Karpas-422 (cell line): ENCODE results near the gene LGR4. TPM values are rescaled to one million over a fixed set of nuclear protein-coding genes. Genes with fewer than 3 reads are reported as not detected.

ENCODE experiments used
- DNase-seq: peaks from one replicate; pipeline ENCODE4 v3.0.0-alpha.2; 2015
- H2AFZ ChIP-seq: fragments of 200-600 bp; sonication (generic); 2 replicates; pipeline ENCODE4 v1.6.1; 2014; ENCODE audit warnings: antibody characterized with exemption, low read length, mixed read lengths
- H3K27ac ChIP-seq: fragments of 200-600 bp; sonication (generic); 2 replicates; pipeline ENCODE4 v1.5.1; 2014; ENCODE audit warnings: mild to moderate bottlenecking, low read length, moderate library complexity
- H3K27me3 ChIP-seq: fragments of 200-600 bp; sonication (generic); 2 replicates; pipeline ENCODE4 v1.6.1; 2014; ENCODE audit warnings: low read length, mixed read lengths
- H3K36me3 ChIP-seq: fragments of 200-600 bp; sonication (generic); 2 replicates; pipeline ENCODE4 v1.6.1; 2014; ENCODE audit warnings: low read length, mixed read lengths; ENCODE audit not compliant: insufficient read depth
- H3K4me1 ChIP-seq: fragments of 200-600 bp; sonication (generic); 2 replicates; pipeline ENCODE4 v1.6.1; 2014; ENCODE audit warnings: mild to moderate bottlenecking, low read length, mixed read lengths
- H3K4me2 ChIP-seq: fragments of 200-600 bp; sonication (generic); 2 replicates; pipeline ENCODE4 v1.6.1; 2014; ENCODE audit warnings: low read length, low read depth, mild to moderate bottlenecking; ENCODE audit not compliant: poor library complexity, severe bottlenecking
- H3K4me3 ChIP-seq: fragments of 200-600 bp; sonication (generic); 2 replicates; pipeline ENCODE4 v1.5.1; 2014; ENCODE audit warnings: mild to moderate bottlenecking, antibody characterized with exemption, low read length, mixed read lengths
- H3K79me2 ChIP-seq: fragments of 200-600 bp; sonication (generic); 2 replicates; pipeline ENCODE4 v1.6.1; 2014; ENCODE audit warnings: mild to moderate bottlenecking, low read length, mixed read lengths
- H3K9ac ChIP-seq: fragments of 200-600 bp; sonication (generic); 2 replicates; pipeline ENCODE4 v1.6.0; 2014; ENCODE audit warnings: low read length
- H3K9me2 ChIP-seq: fragments of 200-600 bp; sonication (generic), shearing (Covaris generic); replicated peaks from 2 replicates; pipeline ENCODE4 v1.6.0; 2014; ENCODE audit warnings: mild to moderate bottlenecking, low read length, moderate library complexity; ENCODE audit not compliant: insufficient read depth
- H3K9me3 ChIP-seq: fragments of 300-700, 200-600 bp; sonication (generic); 2 replicates; pipeline ENCODE4 v1.6.1; 2014; ENCODE audit warnings: low read length, mixed read lengths
- H4K20me1 ChIP-seq: fragments of 200-600 bp; sonication (generic); 2 replicates; pipeline ENCODE4 v1.6.1; 2014; ENCODE audit warnings: mild to moderate bottlenecking, antibody characterized with exemption, low read length, low read depth; ENCODE audit not compliant: insufficient read depth
- total RNA-seq: library from RNA; depleted of rRNA; stranded (reverse); fragments of >200 nt; shearing (Covaris generic); gene quantifications from 2 replicates; pipeline ENCODE4 v1.2.3, GENCODE V29; 2014; ENCODE audit warnings: low replicate concordance

Gene LGR4
- total RNA-seq, 1 experiment from 2014 or later: 0.04 TPM

GRCh38 chr11:27373856-27374602 lies 98.6 kb downstream of the LGR4 start:
- Histone ChIP-seq H3K36me3 (no peaks in the 10 kb centered on the region), H2AFZ (no peak overlapping the region), H3K27ac (no peak overlapping the region), H3K4me1 (no peaks in the 10 kb centered on the region), H3K27me3 (no peaks in the 10 kb centered on the region), H3K9me3 (no peaks in the 10 kb centered on the region), H3K79me2 (no peaks in the 10 kb centered on the region), H4K20me1 (no peaks in the 10 kb centered on the region), H3K9ac (no peak overlapping the region), H3K4me3 (no peak overlapping the region), H3K9me2 (no peaks in the 10 kb centered on the region), H3K4me2 (no peak overlapping the region)
- DNase-seq: no peak

- H3K27me3 ChIP-seq: no peaks in the 10 kb centered on the region
- no peak overlapping the region for H3K9ac ChIP-seq
- no peaks in the 10 kb centered on the region for H3K79me2 ChIP-seq
- no peaks in the 10 kb centered on the region for H4K20me1 ChIP-seq
- no peaks in the 10 kb centered on the region for H3K4me1 ChIP-seq
- no peak overlapping the region for H3K4me2 ChIP-seq
- H3K9me2 ChIP-seq: no peaks in the 10 kb centered on the region
- no peak for DNase-seq
- H3K9me3 ChIP-seq: no peaks in the 10 kb centered on the region
- H3K27ac ChIP-seq: no peak overlapping the region
- no peak overlapping the region for H2AFZ ChIP-seq
- H3K36me3 ChIP-seq: no peaks in the 10 kb centered on the region
- no peak overlapping the region for H3K4me3 ChIP-seq
Observed at GRCh38 chr11:27373392-27373791, 99.2 kb downstream of the LGR4 start.

GRCh38 chr11:27372164-27372563 lies 100.4 kb downstream of the LGR4 start:
- Histone ChIP-seq H4K20me1 (no peaks in the 10 kb centered on the region), H3K9me2 (no peaks in the 10 kb centered on the region), H3K27me3 (no peaks in the 10 kb centered on the region), H3K4me1 (no peaks in the 10 kb centered on the region), H2AFZ (no peak overlapping the region), H3K4me3 (no peak overlapping the region), H3K9me3 (no peaks in the 10 kb centered on the region), H3K9ac (no peak overlapping the region), H3K27ac (no peak overlapping the region), H3K4me2 (no peak overlapping the region), H3K36me3 (no peaks in the 10 kb centered on the region), H3K79me2 (no peaks in the 10 kb centered on the region)
- no peak for DNase-seq

- no peaks in the 10 kb centered on the region for H3K4me1 ChIP-seq
Observed at GRCh38 chr11:27371489-27371888, 101.1 kb downstream of the LGR4 start.

GRCh38 chr11:27370374-27370773 lies 102.2 kb downstream of the LGR4 start:
- H3K4me1 ChIP-seq: no peaks in the 10 kb centered on the region
- no peaks in the 10 kb centered on the region for H3K9me3 ChIP-seq
- no peaks in the 10 kb centered on the region for H3K27me3 ChIP-seq
- H3K79me2 ChIP-seq: no peaks in the 10 kb centered on the region
- no peak overlapping the region for H3K4me3 ChIP-seq
- H3K36me3 ChIP-seq: no peaks in the 10 kb centered on the region
- H4K20me1 ChIP-seq: no peaks in the 10 kb centered on the region
- H3K4me2 ChIP-seq: no peak overlapping the region
- H3K9ac ChIP-seq: no peak overlapping the region
- no peak overlapping the region for H3K27ac ChIP-seq
- H3K9me2 ChIP-seq: no peaks in the 10 kb centered on the region
- H2AFZ ChIP-seq: peak overlapping the region; percentile 17; the same call in 1 of the 2 replicates
- DNase-seq: no peak

More at GRCh38 chr11:27371489-27371888, 101.1 kb downstream of the LGR4 start:
- Histone ChIP-seq H3K9me3 (no peaks in the 10 kb centered on the region), H2AFZ (no peak overlapping the region), H3K27ac (no peak overlapping the region), H3K4me2 (no peak overlapping the region), H3K9me2 (no peaks in the 10 kb centered on the region), H3K79me2 (no peaks in the 10 kb centered on the region), H3K27me3 (no peaks in the 10 kb centered on the region), H3K9ac (no peak overlapping the region), H4K20me1 (no peaks in the 10 kb centered on the region), H3K36me3 (no peaks in the 10 kb centered on the region), H3K4me3 (no peak overlapping the region)
- no peak for DNase-seq

- Histone ChIP-seq H3K4me3 (no peak overlapping the region), H3K4me1 (peaks cover 8% of the 10 kb centered on the region), H3K9me2 (no peaks in the 10 kb centered on the region), H3K9ac (no peak overlapping the region), H2AFZ (0 out of 2 replicates have a peak overlapping the region, but pooled peaks have one; percentile 49), H3K9me3 (no peaks in the 10 kb centered on the region), H3K79me2 (peaks cover under 1% of the 10 kb centered on the region), H3K4me2 (no peak overlapping the region), H3K36me3 (no peaks in the 10 kb centered on the region), H3K27me3 (no peaks in the 10 kb centered on the region), H4K20me1 (no peaks in the 10 kb centered on the region), H3K27ac (no peak overlapping the region)
- no peak for DNase-seq
Observed at GRCh38 chr11:27367881-27368280, 104.7 kb downstream of the LGR4 start.

GRCh38 chr11:27363576-27364117 lies 108.9 kb downstream of the LGR4 start:
- Histone ChIP-seq H3K79me2 (peaks cover 43% of the 10 kb centered on the region), H3K27ac (peak overlapping the region; percentile 38; the same call in 1 of the 2 replicates), H3K4me3 (peak overlapping the region; percentile 94), H2AFZ (peak overlapping the region; percentile 99), H3K27me3 (no peaks in the 10 kb centered on the region), H3K4me2 (peak overlapping the region; percentile 95), H3K36me3 (no peaks in the 10 kb centered on the region), H3K9me3 (no peaks in the 10 kb centered on the region), H3K9me2 (no peaks in the 10 kb centered on the region), H4K20me1 (no peaks in the 10 kb centered on the region), H3K9ac (peak overlapping the region; percentile 93), H3K4me1 (peaks cover 26% of the 10 kb centered on the region)
- no peak for DNase-seq

- Histone ChIP-seq H3K4me2 (peak within 1 kb of the TSS; percentile 95), H3K36me3 (no peaks in the 10 kb centered on the region), H3K4me3 (peak within 1 kb of the TSS; percentile 94), H3K79me2 (peaks cover 50% of the 10 kb centered on the region), H4K20me1 (no peaks in the 10 kb centered on the region), H2AFZ (peak within 1 kb of the TSS; percentile 99), H3K4me1 (peaks cover 30% of the 10 kb centered on the region), H3K27me3 (no peaks in the 10 kb centered on the region), H3K27ac (peak within 1 kb of the TSS; percentile 38), H3K9me2 (no peaks in the 10 kb centered on the region), H3K9ac (peak within 1 kb of the TSS; percentile 93), H3K9me3 (no peaks in the 10 kb centered on the region)
- peak; percentile 97 for DNase-seq
Observed at GRCh38 chr11:27362749-27363575, 109.6 kb downstream of the LGR4 start, which contains the start of gene CCDC34. CCDC34 (minus strand) TSS chr11:27363215; CDS start chr11:27363194, 21 bp downstream.
